Stimulated activated CD8-positive, alpha-beta memory T cell treated with anti-CD3 and anti-CD28 coated beads, Interleukin-2, amount 100 ng/mL, for 1 hour (primary cell): ENCODE data around the gene PHC2.
"Not testable (repeated sequence)": the region's sequence is repeated elsewhere in the genome, so short reads cannot be mapped to it uniquely, and the experiment has no call there.

Experiments
- DNase-seq, 2 donors: peaks; one replicate each; pipeline ENCODE4 v3.0.0-alpha.2; 2020; ENCODE audit warnings: low read depth in 2 of 2

Gene PHC2

DNA sequence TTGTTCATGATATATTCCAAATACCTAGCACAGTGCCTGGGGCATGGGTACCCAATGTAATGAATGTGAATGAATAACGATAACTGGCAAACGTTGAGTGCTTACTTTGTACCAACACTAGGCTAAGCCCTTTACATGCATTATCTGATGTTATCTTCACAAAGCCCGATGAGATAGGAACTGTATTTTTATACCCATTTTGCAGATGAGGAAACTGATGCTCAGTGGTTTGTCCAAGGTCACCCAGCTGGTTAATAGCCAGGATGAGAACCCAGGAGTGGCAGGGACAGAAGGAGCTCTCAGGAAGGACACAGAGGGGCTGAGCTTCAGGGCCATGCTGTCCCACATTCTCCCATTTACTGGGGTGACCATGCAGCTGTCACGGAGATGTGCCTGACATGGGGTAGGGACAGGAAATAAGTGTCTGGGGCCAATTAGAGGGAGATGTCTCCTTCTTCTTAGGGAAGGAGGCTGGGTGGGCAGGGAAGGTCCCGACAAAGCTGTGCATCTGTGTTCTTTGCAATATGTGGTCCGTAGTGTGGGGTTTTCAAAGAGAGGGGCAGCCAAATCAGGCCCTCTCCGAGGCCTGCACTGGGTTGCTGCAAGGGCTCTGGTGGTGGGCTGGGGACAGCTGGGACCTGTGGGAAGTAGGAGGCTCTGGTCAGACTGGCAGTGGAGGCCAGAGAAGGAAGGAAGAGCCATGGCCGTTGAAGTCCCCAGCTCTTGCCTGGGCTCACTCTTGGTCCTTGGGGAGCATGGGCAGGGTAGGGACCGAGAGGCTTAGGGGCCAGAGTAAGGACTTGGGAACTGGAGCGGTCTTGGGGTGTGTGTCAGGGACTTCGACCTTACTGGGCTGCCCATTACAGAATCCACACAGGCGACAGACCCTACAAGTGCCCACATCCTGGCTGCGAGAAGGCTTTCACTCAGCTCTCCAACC is 136.6 kb downstream of the PHC2 start:
- no peak for DNase-seq

DNA sequence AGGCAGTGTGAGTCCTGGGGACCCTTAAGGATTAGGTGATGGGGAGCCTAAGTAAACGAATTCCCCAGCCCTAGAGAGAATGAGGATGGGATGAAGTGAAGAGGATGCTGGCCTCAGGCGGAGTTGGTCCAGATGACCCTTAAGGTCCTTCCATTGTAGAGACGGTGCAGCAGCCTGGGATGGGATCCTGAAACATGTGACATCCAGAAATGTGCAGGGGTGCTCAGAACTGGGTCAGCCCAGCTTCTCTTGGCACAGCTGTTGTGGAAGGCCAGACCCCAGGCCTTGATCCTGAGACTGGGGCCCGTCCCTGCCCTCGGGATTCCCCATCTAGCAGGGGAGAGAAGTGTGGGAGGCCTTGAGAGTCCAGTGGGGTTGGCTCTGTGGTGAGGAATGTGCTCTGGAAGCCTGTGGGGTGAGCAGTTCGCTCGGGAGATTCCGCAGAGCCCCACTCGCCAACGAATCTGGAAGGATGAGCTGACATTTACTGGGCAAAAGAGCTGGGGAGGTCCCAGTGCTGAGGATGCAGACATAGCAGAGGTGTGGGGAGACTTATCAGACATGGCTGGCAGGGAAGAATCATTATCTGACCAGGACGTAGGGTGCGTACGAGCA is 138.1 kb downstream of the PHC2 start:
- no peak for DNase-seq

DNA sequence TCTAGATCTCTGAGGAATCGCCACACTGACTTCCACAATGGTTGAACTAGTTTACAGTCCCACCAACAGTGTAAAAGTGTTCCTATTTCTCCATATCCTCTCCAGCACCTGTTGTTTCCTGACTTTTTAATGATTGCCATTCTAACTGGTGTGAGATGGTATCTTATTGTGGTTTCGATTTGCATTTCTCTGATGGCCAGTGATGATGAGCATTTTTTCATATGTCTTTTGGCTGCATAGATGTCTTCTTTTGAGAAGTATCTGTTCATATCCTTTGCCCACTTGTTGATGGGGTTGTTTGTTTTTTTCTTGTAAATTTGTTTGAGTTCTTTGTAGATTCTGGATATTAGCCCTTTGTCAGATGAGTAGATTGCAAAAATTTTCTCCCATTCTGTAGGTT is 140.3 kb downstream of the PHC2 start:
- not testable (repeated sequence) for DNase-seq

- DNase-seq, result no peak
These were observed 141.1 kb downstream of the PHC2 start for GRCh38 chr1:33289858-33290154.

DNA sequence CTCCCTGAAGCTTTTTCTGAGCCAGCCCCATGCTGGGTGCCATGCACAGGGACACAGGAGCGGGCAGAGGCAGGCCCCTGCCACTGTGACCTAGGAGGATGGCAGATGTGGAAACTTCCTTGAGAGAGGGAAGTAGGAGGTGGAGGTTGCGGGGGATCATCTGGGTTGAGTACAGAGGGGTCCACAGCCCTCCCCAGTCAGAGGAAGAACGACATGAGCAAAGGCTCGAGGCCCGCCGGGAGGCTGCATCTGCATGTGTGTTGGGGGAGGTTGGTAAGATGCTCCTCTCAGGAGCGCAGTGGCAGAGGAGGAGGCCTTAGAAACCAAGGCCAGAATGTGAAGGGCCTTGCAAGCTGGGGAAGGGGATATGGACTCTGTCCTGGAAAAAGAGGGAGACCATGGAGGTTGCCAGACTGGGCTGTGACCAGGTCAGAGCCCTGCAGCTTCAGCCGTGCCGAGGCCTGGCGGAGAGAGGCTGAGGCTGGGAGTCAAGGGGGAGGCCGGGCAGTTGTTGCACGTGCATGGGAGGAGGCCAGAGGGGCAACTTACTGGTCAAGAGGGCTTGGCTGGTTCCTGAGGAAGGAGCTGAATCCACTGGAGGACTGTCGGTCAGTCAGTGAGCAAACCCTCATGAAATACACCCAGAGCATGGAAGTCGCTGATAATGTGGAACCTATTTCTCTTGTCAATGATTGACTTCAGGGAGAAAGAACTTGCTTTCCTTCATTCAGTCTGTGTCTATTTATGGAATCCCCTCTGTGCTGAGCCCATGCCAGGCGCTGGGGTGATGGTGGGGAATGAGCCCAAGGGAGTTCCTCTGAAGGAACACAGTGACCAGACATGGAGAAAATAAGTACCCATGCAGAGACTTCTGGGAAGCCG is 141.7 kb downstream of the PHC2 start:
- DNase-seq, result no peak

- no peak for DNase-seq
These were observed 143.6 kb downstream of the PHC2 start for GRCh38 chr1:33287317-33287716.

DNA sequence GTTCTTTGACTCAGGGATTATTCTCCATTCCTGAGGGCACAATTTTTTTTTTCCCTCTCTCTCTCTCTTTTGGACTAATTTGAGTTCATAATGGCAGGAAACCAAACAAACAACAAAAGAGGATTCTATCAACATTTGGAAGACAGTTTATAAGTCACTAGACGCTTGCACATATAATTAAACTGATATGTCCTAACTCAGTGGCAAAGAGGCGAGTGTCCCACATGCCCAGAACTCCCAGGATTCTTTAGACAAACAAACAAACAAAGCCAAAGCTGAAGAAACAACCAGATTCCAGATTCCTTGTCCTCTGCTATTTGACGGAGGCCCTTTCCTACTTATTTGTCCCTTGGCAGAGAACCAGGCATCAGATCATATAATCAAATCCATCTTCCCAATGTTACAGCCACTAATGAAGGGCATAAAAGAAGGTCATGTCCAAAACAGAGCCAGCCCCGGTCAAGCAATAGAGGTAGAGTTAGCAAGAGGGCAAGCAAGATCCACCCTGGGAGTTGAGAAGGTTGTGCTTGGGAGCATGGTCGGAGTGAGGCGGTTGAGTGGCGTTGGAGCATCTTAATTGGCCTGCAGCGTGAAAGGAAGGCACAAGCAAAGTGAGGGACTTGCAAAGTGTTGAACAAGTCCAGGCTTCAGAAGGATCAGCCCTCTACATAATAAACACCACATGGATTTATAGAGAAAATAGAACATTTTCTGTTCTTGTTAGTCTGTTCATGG is 144.3 kb downstream of the PHC2 start:
- DNase-seq, result no peak

GRCh38 chr1:33284049-33284448 is 146.8 kb downstream of the PHC2 start:
- DNase-seq, result no peak

DNA sequence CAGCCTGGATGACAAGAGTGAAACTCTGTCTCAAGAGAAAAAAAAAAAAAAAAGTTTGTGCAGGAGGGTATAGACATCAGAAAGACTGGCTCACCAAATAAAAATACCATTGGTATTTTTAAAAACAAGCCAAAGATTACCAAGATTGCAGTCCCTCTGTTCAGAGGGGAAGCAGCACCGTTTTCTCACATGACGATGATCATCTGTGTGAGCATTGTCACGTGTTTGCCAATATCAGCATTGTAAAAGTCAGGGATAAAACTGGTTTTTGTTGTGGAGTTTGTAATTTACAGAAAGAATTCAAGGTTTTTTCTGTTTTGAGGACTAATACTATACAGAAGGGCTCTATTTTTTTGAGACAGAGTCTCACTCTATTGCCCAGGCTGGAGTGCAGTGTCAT is 148.1 kb downstream of the PHC2 start:
- no peak for DNase-seq

- DNase-seq, result no peak
These were observed 149.2 kb downstream of the PHC2 start for GRCh38 chr1:33281554-33282303.

DNA sequence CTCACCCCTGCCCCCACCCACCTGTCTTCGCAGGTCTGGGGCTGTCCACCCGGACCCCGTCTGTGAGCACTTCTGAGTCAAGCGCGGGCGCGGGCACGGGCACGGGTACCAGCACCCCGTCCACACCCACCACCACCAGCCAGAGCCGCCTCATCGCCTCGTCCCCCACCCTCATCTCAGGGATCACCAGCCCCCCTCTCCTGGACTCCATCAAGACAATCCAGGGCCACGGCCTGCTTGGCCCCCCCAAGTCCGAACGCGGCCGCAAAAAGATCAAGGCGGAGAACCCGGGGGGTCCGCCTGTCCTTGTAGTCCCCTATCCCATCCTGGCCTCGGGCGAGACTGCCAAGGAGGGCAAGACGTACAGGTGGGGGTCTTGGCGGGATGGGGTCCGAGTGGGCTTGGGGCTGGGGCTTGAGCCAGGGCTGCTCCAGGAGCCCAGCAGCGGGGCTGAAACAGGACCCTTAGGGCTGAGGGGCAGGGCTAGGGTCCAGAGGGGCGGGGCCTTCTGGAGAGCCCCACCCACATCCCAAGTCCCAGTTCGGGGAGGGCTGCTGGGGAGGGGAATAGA is 150.7 kb downstream of the PHC2 start:
- DNase-seq, result no peak

DNA sequence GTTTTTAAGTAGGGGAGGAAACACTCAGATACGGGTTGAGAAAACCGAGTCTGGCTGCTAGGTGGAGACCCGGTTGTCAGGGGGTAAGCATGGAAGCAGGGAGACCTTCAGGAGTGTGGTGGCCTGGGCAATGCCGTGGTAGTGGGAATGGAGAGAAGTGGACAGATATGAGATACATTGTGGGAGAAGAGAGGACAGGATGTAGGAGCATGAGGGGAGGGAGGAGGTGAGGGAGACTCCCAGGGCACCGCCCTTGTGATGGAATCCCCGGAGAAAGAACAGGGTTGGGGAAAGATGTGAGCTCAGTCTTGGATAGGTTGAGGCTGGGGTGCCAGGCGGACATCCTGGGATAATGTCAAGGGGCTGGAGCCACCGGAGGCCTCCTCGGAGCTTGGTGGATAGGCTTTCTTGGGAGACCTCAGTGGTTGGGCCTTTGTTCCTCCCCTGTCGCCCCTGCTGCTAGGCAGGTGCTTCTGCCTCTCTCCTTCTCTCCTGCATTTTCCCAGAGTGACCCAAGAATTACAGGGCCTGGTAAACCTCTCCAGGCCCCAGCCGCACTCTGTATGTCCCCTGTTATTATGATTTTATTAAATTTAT is 153.3 kb downstream of the PHC2 start:
- DNase-seq, result no peak

- no peak for DNase-seq
These were observed 154.2 kb downstream of the PHC2 start for GRCh38 chr1:33276573-33277298.

- no peak for DNase-seq
These were observed 155.0 kb downstream of the PHC2 start for GRCh38 chr1:33275706-33276572.

- DNase-seq, result no peak
These were observed 155.7 kb downstream of the PHC2 start for GRCh38 chr1:33275195-33275594.

DNA sequence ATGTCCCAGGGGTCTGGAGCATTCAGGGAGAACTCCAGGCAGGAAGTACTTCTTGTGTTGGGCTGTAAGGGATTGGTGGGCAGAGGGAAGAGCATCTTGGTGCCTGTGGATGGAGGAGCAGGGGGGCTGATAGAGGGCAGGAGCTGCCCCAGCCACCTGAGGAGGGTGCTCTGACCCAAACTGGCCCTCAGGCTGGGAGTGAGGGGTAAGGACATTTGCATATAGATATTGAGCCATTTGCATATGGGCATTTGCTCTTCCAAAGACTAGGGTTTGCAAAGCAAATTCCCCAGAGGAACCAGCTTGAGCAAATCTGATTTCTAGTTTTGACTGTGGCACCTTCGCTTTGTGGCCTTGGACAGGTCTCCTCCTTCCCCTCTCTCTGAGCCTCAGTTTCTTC is 156.4 kb downstream of the PHC2 start:
- no peak for DNase-seq

DNA sequence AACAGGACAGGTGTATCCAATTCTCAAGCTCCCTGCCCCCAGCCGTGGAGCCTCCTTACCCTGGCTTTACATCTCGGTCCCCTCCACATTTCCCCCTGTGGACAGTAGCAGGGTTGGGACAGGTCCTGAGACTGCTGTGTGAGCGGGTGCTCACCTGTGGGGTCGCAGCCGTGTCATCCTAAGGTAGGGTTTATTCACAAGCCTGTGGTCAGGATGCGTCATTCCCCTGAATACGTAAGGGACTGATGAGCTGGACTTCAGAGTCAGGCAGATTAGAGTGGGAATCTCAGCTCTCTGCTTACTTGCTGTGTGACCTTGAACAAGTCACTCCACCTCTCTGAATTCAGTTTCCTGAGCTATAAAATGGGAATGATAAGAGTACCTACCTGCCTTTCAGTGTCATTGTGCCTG is 156.9 kb downstream of the PHC2 start:
- no peak for DNase-seq
